ENCODE measurements around the gene GPRIN3.

- TF ChIP-seq CTCF (IDR thresholded peaks at IDR 0.05) (no peak), EZH2 (IDR thresholded peaks at IDR 0.05; ENCODE audit: borderline replicate concordance, insufficient read depth, low read depth, low read length, poor library complexity, severe bottlenecking) (no peak)
Measured at GRCh38 chr4:89253935-89254334, 53.7 kb downstream of the GPRIN3 start.
